Neural progenitor cell (in vitro differentiated cells): ENCODE data around the gene C21orf91. TPM values are rescaled to one million over a fixed set of nuclear protein-coding genes. Genes with fewer than 3 reads are reported as not detected.

Source experiments
- DNase-seq: peaks from one replicate; pipeline ENCODE4 v3.0.0-alpha.2; 2016; ENCODE audit warnings: low spot score
- H2AFZ ChIP-seq: fragments of 200-600 bp; sonication (generic); replicated peaks from 2 replicates; pipeline ENCODE4 v1.6.1; 2016; ENCODE audit warnings: antibody characterized with exemption
- H3F3A ChIP-seq: fragments of 200-600 bp; sonication (generic); 2 replicates; pipeline ENCODE4 v1.6.1; 2016; ENCODE audit warnings: antibody characterized with exemption, low read depth
- H3K27ac ChIP-seq: fragments of 200-600 bp; sonication (generic); 2 replicates; pipeline ENCODE4 v1.5.1; 2016; ENCODE audit warnings: mild to moderate bottlenecking
- H3K27me3 ChIP-seq: fragments of 200-600 bp; sonication (generic); 2 replicates; pipeline ENCODE4 v1.6.1; 2016; ENCODE audit warnings: mild to moderate bottlenecking, moderate library complexity
- H3K36me3 ChIP-seq: fragments of 200-600 bp; sonication (generic); 2 replicates; pipeline ENCODE4 v1.5.1; 2016
- H3K4me1 ChIP-seq: fragments of 200-600 bp; sonication (generic); 2 replicates; pipeline ENCODE4 v1.6.1; 2016; ENCODE audit warnings: mixed run types
- H3K4me2 ChIP-seq: fragments of 200-600 bp; sonication (generic); 2 replicates; pipeline ENCODE4 v1.6.1; 2016
- H3K4me3 ChIP-seq: fragments of 200-600 bp; sonication (generic); 2 replicates; pipeline ENCODE4 v1.5.1; 2016
- H3K79me2 ChIP-seq: fragments of 200-600 bp; sonication (generic); 2 replicates; pipeline ENCODE4 v1.6.1; 2016; ENCODE audit warnings: low read depth
- H3K9ac ChIP-seq: fragments of 200-600 bp; sonication (generic); 2 replicates; pipeline ENCODE4 v1.6.1; 2016
- H3K9me3 ChIP-seq: fragments of 200-600 bp; sonication (generic); 2 replicates; pipeline ENCODE4 v1.5.1; 2016; ENCODE audit warnings: low read depth
- H4K20me1 ChIP-seq: fragments of 200-600 bp; sonication (generic); 2 replicates; pipeline ENCODE4 v1.6.1; 2016; ENCODE audit warnings: low read depth
- H3K27ac Mint-ChIP-seq: 3 replicates; pipeline ENCODE4 v1.8.0; 2021; ENCODE audit warnings: mixed read lengths
- H3K27me3 Mint-ChIP-seq: 2 replicates; pipeline ENCODE4 v1.8.0; 2022; ENCODE audit warnings: low read depth, mild to moderate bottlenecking, inconsistent platforms, moderate library complexity, mixed read lengths; ENCODE audit not compliant: insufficient read depth
- H3K36me3 Mint-ChIP-seq: 3 replicates; pipeline ENCODE4 v1.8.0; 2021; ENCODE audit warnings: mixed read lengths
- H3K4me1 Mint-ChIP-seq: 3 replicates; pipeline ENCODE4 v1.8.0; 2021; ENCODE audit warnings: mixed read lengths
- H3K4me3 Mint-ChIP-seq: 3 replicates; pipeline ENCODE4 v1.8.0; 2021; ENCODE audit warnings: mild to moderate bottlenecking, moderate library complexity, mixed read lengths
- H3K9me3 Mint-ChIP-seq: 3 replicates; pipeline ENCODE4 v1.8.0; 2020; ENCODE audit warnings: mixed read lengths
- CTCF ChIP-seq: fragments of 200-600 bp; sonication (generic); IDR thresholded peaks from 2 replicates; pipeline ENCODE4 v1.5.1; 2017; ENCODE audit warnings: antibody characterized with exemption, mild to moderate bottlenecking
- EZH2 ChIP-seq: fragments of 200-600 bp; sonication (generic); IDR thresholded peaks from 2 replicates; pipeline ENCODE4 v1.6.1; 2017; ENCODE audit warnings: antibody characterized with exemption, mild to moderate bottlenecking, moderate library complexity
- EZH2phosphoT487 ChIP-seq: fragments of 200-600 bp; sonication (generic); IDR thresholded peaks from 2 replicates; pipeline ENCODE4 v1.6.1; 2017; ENCODE audit warnings: antibody characterized with exemption
- total RNA-seq: library from RNA; depleted of rRNA; stranded (reverse); fragments of >200 nt; gene quantifications from 2 replicates; pipeline ENCODE4 v1.2.3, GENCODE V29; 2015; ENCODE audit warnings: low replicate concordance

C21orf91 gene
- total RNA-seq, 1 donor from 2014 or later, result 59.9 TPM

DNA sequence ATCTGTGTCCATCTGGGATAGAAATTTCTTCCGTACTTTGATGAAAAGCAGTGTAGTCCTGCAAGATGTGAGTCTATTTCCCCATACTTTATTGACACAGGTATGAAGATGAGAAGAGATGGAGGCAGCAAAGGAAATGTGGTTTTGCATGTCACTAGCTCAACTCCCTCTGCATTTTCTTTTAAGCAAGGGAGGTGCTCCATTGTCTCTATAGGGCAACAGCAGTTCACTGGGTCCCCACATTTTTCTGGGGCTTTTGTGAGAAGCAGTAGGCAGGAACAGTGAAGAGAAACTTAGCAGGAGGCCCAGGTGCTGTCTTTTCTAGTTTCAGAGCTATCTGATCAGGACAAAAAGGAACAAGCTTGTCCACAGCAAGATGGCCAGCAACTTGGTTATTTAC lies 37.1 kb downstream of the C21orf91 start:
- no peak for DNase-seq
- Histone ChIP-seq H3K36me3 (peaks cover 7% of the 10 kb centered on the region), H3F3A (peaks cover 10% of the 10 kb centered on the region), H3K4me3 (no peak overlapping the region), H4K20me1 (no peaks in the 10 kb centered on the region), H3K9ac (no peak overlapping the region), H2AFZ (no peak overlapping the region), H3K27me3 (no peaks in the 10 kb centered on the region), H3K4me2 (no peak overlapping the region), H3K9me3 (no peaks in the 10 kb centered on the region), H3K4me1 (peaks cover 6% of the 10 kb centered on the region), H3K79me2 (no peaks in the 10 kb centered on the region), H3K27ac (peak overlapping the region; percentile 63)
- H3K27me3 Mint-ChIP-seq, result no peaks in the 10 kb centered on the region
- H3K4me3 Mint-ChIP-seq, result no peak overlapping the region
- H3K36me3 Mint-ChIP-seq, result peaks cover 30% of the 10 kb centered on the region
- TF ChIP-seq CTCF (no peak), EZH2 (no peak), EZH2phosphoT487 (no peak)
- no peak overlapping the region for H3K27ac Mint-ChIP-seq
- H3K4me1 Mint-ChIP-seq, result no peaks in the 10 kb centered on the region
- no peaks in the 10 kb centered on the region for H3K9me3 Mint-ChIP-seq

- no peak overlapping the region for H2AFZ ChIP-seq
- no peak overlapping the region for H3K9ac ChIP-seq
- no peak overlapping the region for H3K4me3 ChIP-seq
- no peaks in the 10 kb centered on the region for H3K27me3 ChIP-seq
- H4K20me1 ChIP-seq, result no peaks in the 10 kb centered on the region
- no peak overlapping the region for H3K4me3 Mint-ChIP-seq
- H3K4me1 Mint-ChIP-seq, result no peaks in the 10 kb centered on the region
- peaks cover 7% of the 10 kb centered on the region for H3K36me3 ChIP-seq
- no peak overlapping the region for H3K4me2 ChIP-seq
- no peaks in the 10 kb centered on the region for H3K27me3 Mint-ChIP-seq
- TF ChIP-seq EZH2, result no peak
- no peak for TF ChIP-seq EZH2phosphoT487
- no peak for TF ChIP-seq CTCF
- peaks cover 10% of the 10 kb centered on the region for H3F3A ChIP-seq
- H3K36me3 Mint-ChIP-seq, result peaks cover 24% of the 10 kb centered on the region
- no peaks in the 10 kb centered on the region for H3K9me3 ChIP-seq
- peak overlapping the region; percentile 63 for H3K27ac ChIP-seq
- H3K27ac Mint-ChIP-seq, result no peak overlapping the region
- H3K4me1 ChIP-seq, result peaks cover 6% of the 10 kb centered on the region
- H3K79me2 ChIP-seq, result no peaks in the 10 kb centered on the region
- no peak for DNase-seq
- H3K9me3 Mint-ChIP-seq, result no peaks in the 10 kb centered on the region
Measured at GRCh38 chr21:17781524-17781923, 37.6 kb downstream of the C21orf91 start.

DNA sequence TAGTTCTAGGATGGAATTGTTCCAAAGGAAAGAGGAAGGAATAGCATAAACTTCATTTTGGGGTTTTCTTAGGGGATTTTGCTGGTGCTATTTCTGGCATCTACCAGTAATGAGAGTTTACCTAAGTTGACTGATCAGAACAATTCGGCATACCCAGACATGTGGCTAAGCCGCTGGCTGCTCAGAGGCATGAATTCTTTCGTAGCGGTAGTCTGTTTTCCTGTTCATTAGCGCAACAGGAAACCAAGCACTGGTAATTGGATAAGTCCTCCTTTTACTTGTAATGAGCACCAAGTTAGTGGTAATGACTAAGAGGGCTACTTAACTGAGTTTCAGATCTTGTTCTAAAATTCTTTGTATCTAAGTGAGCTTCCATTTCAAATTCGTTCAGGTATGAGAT lies 38.6 kb downstream of the C21orf91 start:
- no peak overlapping the region for H3K4me3 ChIP-seq
- H3K9me3 Mint-ChIP-seq, result no peaks in the 10 kb centered on the region
- no peak overlapping the region for H3K4me3 Mint-ChIP-seq
- peak; percentile 13 for DNase-seq
- H3K9ac ChIP-seq, result no peak overlapping the region
- H3K4me1 ChIP-seq, result peaks cover 6% of the 10 kb centered on the region
- H3K9me3 ChIP-seq, result no peaks in the 10 kb centered on the region
- no peak overlapping the region for H3K27ac ChIP-seq
- no peak overlapping the region for H3K27ac Mint-ChIP-seq
- TF ChIP-seq EZH2phosphoT487 (no peak), CTCF (no peak), EZH2 (no peak)
- no peaks in the 10 kb centered on the region for H3K27me3 ChIP-seq
- no peak overlapping the region for H3K4me2 ChIP-seq
- H3K4me1 Mint-ChIP-seq, result no peaks in the 10 kb centered on the region
- peaks cover 10% of the 10 kb centered on the region for H3F3A ChIP-seq
- no peaks in the 10 kb centered on the region for H4K20me1 ChIP-seq
- no peaks in the 10 kb centered on the region for H3K27me3 Mint-ChIP-seq
- peaks cover 14% of the 10 kb centered on the region for H3K36me3 Mint-ChIP-seq
- no peak overlapping the region for H2AFZ ChIP-seq
- no peaks in the 10 kb centered on the region for H3K79me2 ChIP-seq
- peaks cover 7% of the 10 kb centered on the region for H3K36me3 ChIP-seq
